NCI-H460 (cell line): ENCODE measurements around the gene KCNG4. TPM values are rescaled to one million over a fixed set of nuclear protein-coding genes. Genes with fewer than 3 reads are reported as not detected.
"Not testable (repeated sequence)": the region's sequence is repeated elsewhere in the genome, so short reads cannot be mapped to it uniquely, and the experiment has no call there.

Experiments
- DNase-seq: peaks from one replicate; pipeline ENCODE4 v3.0.0-alpha.2; 2016; ENCODE audit warnings: low read depth; ENCODE audit errors: extremely low read depth
- total RNA-seq: library from RNA; depleted of rRNA; stranded (reverse); fragments of >200 nt; shearing (Covaris generic); gene quantifications from 2 replicates; pipeline ENCODE4 v1.2.3, GENCODE V29; 2014

KCNG4 gene
- total RNA-seq, 1 experiment from 2014 or later = 0.02 TPM

- DNase-seq = no peak
Observed at GRCh38 chr16:84209989-84210388, 29.8 kb downstream of the KCNG4 start.

DNA sequence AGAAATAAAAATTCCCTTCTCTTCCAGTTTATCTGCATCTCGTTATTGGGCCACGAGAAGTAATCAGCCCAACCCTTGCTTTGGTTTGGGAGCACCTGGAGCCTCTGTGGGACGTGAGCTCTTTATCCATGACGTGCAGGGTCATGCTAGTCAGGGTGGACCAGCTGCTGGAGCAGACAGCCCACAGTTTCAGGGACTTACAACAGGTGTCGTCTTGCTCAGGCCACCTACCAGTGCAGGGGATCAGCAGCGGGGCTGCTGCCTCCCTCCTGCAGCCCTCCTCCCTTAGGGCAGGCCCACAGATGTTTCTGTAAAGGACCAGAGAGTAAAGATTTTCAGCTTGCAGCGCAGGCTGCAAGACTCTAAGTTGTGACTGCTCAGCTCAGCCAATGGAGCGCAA lies 31.9 kb downstream of the KCNG4 start:
- no peak for DNase-seq

DNA sequence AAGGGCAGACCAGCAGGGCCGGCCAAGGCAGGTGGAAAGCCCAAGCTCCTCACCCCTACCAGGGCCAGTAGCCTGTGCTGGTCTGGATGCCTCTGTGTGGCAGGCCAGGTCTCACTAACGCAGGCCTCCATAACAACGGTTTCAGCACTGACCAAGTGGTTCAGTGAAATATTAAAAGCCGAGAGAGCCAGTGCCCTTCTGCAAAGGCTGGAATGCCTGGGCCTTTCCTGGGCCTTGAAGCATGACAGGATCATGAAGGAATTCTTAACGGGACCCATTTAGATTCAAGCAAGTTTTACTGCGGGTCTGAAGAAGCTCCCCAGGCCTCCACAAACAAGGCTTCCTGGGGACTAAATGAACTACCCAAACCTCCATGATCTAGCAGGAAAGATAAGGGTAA lies 32.6 kb downstream of the KCNG4 start:
- DNase-seq = no peak

- DNase-seq = no peak
Observed at GRCh38 chr16:84205976-84206691, 33.7 kb downstream of the KCNG4 start.

GRCh38 chr16:84205123-84205522 lies 34.7 kb downstream of the KCNG4 start:
- not testable (repeated sequence) for DNase-seq

GRCh38 chr16:84204551-84204950 lies 35.3 kb downstream of the KCNG4 start:
- not testable (repeated sequence) for DNase-seq

- DNase-seq = no peak
Observed at GRCh38 chr16:84199861-84200260, 40.0 kb downstream of the KCNG4 start.

DNA sequence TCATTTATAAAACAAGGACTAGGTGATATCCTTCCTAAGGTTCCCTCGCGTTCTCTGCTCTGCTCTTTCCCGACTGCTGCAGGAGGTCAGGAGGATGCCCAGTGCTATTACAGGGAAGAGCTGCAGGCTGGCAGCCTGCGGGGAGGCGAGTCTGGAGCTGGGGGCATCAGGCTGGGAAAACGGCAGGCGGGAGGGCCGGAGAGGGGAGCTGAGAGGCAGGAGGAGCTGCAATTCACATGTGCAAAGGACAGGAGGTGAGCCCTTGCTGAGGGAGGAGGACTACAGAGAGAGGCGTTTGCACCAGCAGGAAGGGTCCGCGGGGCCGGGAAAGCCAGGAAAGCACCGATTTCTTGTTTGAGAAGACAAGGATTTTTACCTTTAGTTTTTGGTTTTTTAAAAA lies 40.7 kb downstream of the KCNG4 start:
- DNase-seq = no peak

GRCh38 chr16:84198401-84198800 lies 41.4 kb downstream of the KCNG4 start:
- no peak for DNase-seq

- DNase-seq = no peak
Observed at GRCh38 chr16:84197466-84198128, 42.2 kb downstream of the KCNG4 start.

DNA sequence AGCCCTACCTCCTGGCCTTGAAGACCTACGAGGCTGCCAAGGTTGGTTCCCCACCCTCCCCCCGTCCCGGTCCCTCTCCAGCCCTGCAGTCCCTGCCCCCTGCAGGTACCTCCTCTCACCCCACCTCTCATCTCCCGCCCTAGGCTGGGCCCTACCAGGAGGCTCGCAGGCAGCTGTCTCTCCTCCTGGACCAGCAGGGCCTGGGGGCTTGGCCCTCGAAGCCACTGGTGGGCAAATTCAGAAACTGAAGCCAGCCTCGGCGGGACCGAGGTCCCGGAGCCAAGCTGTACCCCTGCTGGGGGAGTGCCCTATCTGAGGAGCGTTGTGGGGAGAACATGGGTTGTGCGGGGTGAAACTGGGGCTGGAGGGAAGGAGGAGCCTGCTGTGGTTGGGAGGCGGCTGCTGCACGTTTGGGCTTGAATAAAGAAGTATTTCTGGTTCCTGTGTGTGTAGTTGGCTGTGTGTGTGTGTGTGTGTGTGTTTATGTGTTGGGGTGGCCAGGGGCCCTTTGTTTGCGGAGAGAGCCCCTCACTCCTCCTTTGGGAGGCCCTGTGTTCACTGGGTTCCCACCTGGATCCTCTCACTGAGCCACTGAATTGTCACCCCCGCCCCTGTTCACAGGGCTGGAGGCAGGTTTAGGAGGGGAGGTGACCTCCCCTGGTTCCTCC lies 43.0 kb downstream of the KCNG4 start:
- no peak for DNase-seq

- no peak for DNase-seq
Observed at GRCh38 chr16:84196101-84196500, 43.7 kb downstream of the KCNG4 start.

DNA sequence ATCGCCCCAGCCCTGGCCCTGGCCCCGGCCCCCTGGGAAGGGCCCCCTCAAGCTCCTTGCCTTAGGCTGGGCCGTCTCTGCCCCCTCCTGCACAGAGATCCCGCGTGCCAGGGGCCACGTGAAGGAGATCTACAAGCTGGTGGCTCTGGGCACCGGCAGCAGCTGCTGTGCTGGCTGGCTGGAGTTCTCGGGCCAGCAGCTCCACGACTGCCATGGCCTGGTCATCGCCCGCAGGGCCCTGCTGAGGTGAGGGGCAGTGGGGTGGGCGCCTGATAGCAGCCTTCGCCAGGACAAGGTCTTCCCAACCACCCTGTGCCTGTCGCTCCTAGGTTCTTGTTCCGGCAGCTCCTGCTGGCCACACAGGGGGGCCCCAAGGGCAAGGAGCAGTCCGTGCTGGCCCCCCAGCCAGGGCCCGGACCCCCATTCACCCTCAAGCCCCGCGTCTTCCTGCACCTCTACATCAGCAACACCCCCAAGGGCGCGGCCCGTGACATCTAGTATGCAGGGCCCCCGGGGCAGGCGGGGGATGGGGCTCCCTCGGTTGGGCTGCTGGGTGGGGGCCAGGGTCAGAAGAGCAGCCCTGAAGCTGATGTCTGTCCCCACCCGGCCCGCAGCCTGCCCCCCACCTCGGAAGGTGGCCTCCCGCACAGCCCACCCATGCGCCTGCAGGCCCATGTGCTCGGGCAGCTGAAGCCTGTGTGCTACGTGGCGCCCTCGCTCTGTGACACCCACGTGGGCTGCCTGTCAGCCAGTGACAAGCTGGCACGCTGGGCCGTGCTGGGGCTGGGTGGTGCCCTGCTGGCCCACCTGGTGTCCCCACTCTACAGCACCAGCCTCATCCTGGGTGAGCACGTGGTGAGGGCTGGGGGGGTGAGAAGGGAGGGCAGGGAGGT lies 44.4 kb downstream of the KCNG4 start:
- DNase-seq = no peak

GRCh38 chr16:84194470-84195200 lies 45.2 kb downstream of the KCNG4 start:
- DNase-seq = no peak

- DNase-seq = no peak
Observed at GRCh38 chr16:84194018-84194417, 45.8 kb downstream of the KCNG4 start.

GRCh38 chr16:84193480-84193879 lies 46.3 kb downstream of the KCNG4 start:
- DNase-seq = no peak

GRCh38 chr16:84191466-84191865 lies 48.3 kb downstream of the KCNG4 start:
- no peak for DNase-seq

GRCh38 chr16:84190731-84191388 lies 49.0 kb downstream of the KCNG4 start, which contains the start of gene ADAD2:
Gene ADAD2, plus strand, starts transcription at chr16:84191157. Its CDS starts 74 bp downstream, at chr16:84191231.
- DNase-seq = no peak

- DNase-seq = peak; percentile 87
Observed at GRCh38 chr16:84186685-84187437, 53.0 kb downstream of the KCNG4 start, which contains the start of gene TAF1C. Gene TAF1C, minus strand, starts transcription at chr16:84187057. Its CDS starts 2,069 bp downstream, at chr16:84184988.
